Measurements from ENCODE around the gene TTC21B. TPM values are rescaled to one million over a fixed set of nuclear protein-coding genes. Genes with fewer than 3 reads are reported as not detected.

Gene TTC21B
- total RNA-seq, 2 experiments from 2014 or later = 26.2 to 29.8 TPM

GRCh38 chr2:165888171-165888570 is 65.4 kb downstream of the TTC21B start:
- no peak overlapping the region for H3K4me2 ChIP-seq (ENCODE audit: low read length)
- intact Hi-C loops (cut with micrococcal nuclease; ENCODE audit: unreplicated experiment) = no loop called here
- no peaks in the 10 kb centered on the region for H3K79me2 ChIP-seq (ENCODE audit: insufficient read depth, low read depth, low read length)
- DNase-seq (ENCODE audit: low spot score) = no peak
- no peaks in the 10 kb centered on the region for H3K4me1 ChIP-seq (ENCODE audit: insufficient read depth, low read length, poor library complexity, severe bottlenecking)
- no peaks in the 10 kb centered on the region for H3K9me2 ChIP-seq (ENCODE audit: insufficient read depth, low read length)
- BruUV-seq (replicated peaks) = no TSS peak
- CTCF ChIA-PET (ENCODE audit: unreplicated experiment) = no interaction called here
- peaks cover 67% of the 10 kb centered on the region for H3K36me3 ChIP-seq (ENCODE audit: insufficient read depth, low read length)
- H3K27ac ChIP-seq (ENCODE audit: low read depth, low read length, poor library complexity, severe bottlenecking) = no peak overlapping the region
- TF ChIP-seq EZH2phosphoT487 (IDR thresholded peaks at IDR 0.05; ENCODE audit: borderline replicate concordance, low read depth, low read length) = no peak
- TF ChIP-seq, protein P1, sequence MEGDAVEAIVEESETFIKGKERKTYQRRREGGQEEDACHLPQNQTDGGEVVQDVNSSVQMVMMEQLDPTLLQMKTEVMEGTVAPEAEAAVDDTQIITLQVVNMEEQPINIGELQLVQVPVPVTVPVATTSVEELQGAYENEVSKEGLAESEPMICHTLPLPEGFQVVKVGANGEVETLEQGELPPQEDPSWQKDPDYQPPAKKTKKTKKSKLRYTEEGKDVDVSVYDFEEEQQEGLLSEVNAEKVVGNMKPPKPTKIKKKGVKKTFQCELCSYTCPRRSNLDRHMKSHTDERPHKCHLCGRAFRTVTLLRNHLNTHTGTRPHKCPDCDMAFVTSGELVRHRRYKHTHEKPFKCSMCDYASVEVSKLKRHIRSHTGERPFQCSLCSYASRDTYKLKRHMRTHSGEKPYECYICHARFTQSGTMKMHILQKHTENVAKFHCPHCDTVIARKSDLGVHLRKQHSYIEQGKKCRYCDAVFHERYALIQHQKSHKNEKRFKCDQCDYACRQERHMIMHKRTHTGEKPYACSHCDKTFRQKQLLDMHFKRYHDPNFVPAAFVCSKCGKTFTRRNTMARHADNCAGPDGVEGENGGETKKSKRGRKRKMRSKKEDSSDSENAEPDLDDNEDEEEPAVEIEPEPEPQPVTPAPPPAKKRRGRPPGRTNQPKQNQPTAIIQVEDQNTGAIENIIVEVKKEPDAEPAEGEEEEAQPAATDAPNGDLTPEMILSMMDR (conservative IDR thresholded peaks at IDR 0.05; ENCODE audit: low read length) = no peak
- no peaks in the 10 kb centered on the region for H4K20me1 ChIP-seq (ENCODE audit: insufficient read depth, low read length)
- H2AFZ ChIP-seq (ENCODE audit: low read length) = no peak overlapping the region
- POLR2A ChIA-PET = interaction anchor here (0.6 to 1.4 kb wide), 3 partner anchors 14 to 497 kb away, joined by 3 read pairs; no protein-coding TSS in a partner anchor
- H3K4me3 ChIP-seq (ENCODE audit: low read depth, low read length, poor library complexity, severe bottlenecking) = no peak overlapping the region
- H3K9me3 ChIP-seq (ENCODE audit: low read length) = no peaks in the 10 kb centered on the region

- Histone ChIP-seq H3K4me1 (ENCODE audit: insufficient read depth, low read length, poor library complexity, severe bottlenecking) (no peaks in the 10 kb centered on the region), H3K79me2 (ENCODE audit: insufficient read depth, low read depth, low read length) (no peaks in the 10 kb centered on the region), H2AFZ (ENCODE audit: low read length) (no peak overlapping the region), H3K9me2 (ENCODE audit: insufficient read depth, low read length) (no peaks in the 10 kb centered on the region), H3K4me2 (ENCODE audit: low read length) (no peak overlapping the region), H3K27ac (ENCODE audit: low read depth, low read length, poor library complexity, severe bottlenecking) (no peak overlapping the region), H4K20me1 (ENCODE audit: insufficient read depth, low read length) (no peaks in the 10 kb centered on the region), H3K9me3 (ENCODE audit: low read length) (no peaks in the 10 kb centered on the region), H3K4me3 (ENCODE audit: low read depth, low read length, poor library complexity, severe bottlenecking) (no peak overlapping the region), H3K36me3 (ENCODE audit: insufficient read depth, low read length) (peaks cover 68% of the 10 kb centered on the region)
- ChIA-PET POLR2A (interaction anchor here (0.9 kb wide), 1 partner anchor 17 kb away, joined by 3 read pairs; no protein-coding TSS in a partner anchor), CTCF (ENCODE audit: unreplicated experiment) (no interaction called here)
- no TSS peak for BruUV-seq (replicated peaks)
- TF ChIP-seq, protein P1 (conservative IDR thresholded peaks at IDR 0.05; ENCODE audit: low read length) = no peak
- TF ChIP-seq EZH2phosphoT487 (IDR thresholded peaks at IDR 0.05; ENCODE audit: borderline replicate concordance, low read depth, low read length) = no peak
- peak; percentile 4 for DNase-seq (ENCODE audit: low spot score)
- intact Hi-C loops (cut with micrococcal nuclease; ENCODE audit: unreplicated experiment) = no loop called here
Observed at GRCh38 chr2:165886487-165887146, 67.0 kb downstream of the TTC21B start.

Data from OCI-LY7 (cell line).